ENCODE measurements around the gene ZNF609.

The ZNF609 gene

DNA sequence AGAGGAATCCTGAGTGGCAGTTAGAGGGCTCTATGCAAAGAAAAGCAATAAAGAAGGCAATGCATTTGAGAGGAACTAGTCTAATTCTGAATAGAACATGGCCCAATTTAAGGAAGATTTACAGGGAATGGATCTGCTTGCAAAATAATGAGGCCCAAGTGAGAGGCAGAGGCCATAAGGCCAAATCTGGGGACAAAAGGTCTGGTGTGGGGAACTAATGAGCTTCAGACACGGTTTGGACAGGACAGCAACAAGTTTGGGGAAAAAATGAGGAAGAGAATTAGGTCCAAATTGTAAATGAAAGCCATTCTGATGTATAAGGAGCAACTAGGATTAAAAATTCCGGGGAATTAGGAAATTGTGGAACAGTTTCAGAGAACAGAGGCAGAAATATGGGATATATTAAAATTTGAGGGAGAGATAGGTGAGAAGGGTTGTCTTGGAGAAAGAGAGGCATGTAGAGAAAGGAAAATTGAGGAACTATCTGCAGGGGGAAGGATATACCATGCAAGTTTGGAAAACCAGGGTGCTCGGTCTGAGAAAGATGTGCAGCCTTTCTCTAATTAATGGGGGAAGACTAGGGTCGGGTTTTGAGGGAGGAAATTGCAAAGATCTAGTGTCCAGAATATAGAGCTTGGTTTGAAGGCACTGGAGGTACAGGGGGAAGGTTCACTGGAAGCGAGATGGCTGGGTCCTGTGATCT, 241.3 kb downstream of the ZNF609 start:
- DNase-seq: no peak

DNA sequence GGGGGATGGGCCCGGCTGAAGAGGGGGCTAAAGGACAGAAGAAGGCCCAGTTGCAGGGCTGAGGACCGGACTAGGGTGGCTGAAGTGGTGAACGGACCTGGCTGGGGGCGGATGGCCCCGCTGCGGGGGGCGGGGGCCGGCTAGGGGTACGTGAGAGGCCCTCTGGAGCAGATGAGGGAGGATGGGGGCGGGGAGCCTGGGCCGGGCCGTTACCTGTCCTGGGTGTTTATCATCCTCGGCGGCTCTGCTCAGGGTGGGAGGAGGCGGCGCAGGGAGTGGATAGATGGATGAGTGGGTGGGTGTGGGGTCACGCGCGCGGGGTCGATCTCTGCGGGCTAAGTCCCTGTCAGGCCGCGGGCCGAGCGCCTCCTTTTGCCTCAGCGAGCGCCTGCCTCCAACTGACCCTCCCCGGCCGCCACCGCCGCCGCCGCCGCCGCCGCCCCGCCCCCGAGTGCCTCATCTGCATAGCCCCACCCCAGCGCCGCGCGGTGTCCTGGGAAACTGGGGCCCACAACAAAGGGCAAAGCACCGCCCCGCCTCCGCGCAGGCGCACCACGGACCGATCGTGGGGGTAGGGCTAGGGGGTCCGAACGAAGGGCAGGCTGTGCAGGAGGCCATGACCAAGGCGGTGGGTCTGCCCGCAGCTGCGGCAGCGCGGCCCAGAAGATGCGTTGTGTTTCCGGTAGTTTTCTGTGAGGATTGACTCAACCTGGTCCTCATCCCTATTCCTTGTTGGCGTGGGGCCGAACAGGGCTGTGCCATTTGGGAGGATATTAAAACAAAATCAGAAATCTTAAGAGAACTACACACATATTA, 242.6 kb downstream of the ZNF609 start:
- DNase-seq: peak; percentile 96

DNA sequence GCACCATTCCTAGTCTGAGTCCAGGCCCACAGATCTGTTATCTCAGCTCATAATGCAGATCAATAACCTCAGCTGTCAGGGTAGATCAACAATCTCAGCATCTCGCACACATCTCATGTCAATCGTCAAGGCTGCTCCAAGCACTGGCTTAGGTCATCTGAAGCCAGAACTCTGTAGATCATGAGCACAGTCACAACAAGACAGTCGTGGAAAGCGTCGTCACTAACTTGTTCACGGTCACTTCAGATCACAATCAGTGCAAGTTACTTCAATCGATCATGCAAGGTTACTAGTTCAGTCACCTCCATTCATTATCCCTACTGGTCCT, 243.2 kb downstream of the ZNF609 start:
- no peak for DNase-seq

DNA sequence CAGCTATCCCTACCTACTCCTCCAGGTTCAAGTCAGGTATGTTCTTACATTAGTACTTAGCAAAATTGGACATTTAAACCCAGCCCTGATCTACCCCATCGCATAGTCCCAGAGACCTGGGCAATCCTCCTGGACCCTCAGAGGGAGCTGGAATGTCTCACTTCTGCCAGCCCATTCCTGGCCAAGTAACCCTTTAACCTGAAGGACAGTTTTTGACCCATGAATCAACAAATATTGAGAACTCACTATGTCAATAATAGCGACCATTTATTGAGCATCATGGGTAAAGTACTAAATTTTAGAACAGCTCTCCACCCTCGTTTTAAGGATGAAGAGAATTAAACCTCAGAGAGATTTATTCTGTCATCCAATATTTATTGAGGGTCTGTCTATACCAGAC, 244.6 kb downstream of the ZNF609 start:
- DNase-seq: no peak

DNA sequence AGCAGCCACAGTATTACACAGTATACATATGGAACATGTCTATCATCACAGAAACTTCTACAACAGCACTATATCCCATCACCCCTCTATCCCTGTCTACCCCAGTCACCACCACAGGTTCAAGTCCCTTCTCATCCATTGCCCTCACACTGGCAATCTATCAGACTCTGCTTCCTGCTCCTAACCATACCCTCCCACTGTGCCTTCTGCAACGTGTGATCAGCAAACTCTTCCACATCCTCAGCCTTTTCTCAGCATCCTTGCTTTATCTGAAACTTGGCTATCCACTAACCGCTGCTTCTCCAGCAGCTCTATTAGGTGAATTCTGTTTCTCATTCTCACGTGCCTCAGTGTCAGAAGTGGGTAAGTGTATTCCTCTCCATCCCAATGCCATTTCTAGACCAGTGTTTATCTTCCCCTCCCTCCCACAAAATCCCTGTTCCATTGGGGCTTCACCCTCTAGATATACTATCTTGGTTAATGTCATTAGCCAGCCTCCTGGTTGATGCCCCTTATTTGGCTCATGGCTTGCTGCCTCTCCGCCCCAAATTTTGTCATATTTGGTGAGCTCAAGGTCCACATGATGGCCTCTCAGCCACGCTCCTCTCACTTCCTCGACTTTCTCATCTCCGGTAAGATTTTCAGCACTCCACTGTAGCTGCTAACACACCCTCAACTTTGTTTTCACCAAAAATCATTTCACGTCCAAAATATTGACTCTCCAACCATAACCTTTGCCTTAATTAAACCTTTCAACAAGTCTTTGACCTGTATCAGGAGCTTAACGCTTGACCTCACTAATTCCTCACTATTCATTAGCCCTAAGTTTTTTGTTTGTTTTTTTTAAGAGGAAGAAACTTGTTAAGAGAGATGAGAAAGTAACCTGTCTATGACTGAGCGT, 245.9 kb downstream of the ZNF609 start:
- no peak for DNase-seq

DNA sequence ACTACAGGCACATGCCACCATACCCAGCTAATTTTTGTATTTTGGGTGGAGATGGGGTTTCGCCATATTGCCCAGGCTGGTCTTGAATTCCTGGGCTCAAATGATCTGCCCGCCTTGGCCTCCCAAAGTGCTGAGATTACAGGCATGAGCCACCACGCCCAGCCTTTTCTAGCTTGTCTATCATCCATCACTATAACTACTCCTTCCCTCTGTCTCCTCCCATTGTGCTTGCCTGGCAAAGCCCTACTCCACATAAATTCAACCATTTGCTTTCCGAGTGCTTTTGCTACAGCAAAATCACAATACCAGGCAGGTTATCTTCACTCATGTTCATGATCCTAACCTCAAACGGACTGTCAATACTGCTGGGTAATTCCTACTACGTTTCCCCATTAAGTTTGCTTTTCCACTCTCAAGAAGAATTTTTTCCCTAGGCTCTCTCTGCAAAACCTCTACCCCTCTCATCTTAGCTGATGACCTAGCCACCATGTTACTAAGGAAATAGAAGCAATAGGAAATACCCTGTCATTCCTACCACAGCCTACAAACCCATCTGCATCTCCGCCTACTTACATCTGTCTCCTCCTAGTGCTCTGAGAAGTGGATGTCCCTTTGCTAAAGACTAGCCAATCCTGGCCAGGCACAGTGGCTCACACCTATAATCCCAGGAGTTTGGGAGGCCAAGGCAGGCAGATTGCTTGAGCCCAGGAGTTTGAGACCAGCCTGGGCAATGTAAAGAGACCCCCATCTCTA, 250.5 kb downstream of the ZNF609 start:
- DNase-seq: no peak

DNA sequence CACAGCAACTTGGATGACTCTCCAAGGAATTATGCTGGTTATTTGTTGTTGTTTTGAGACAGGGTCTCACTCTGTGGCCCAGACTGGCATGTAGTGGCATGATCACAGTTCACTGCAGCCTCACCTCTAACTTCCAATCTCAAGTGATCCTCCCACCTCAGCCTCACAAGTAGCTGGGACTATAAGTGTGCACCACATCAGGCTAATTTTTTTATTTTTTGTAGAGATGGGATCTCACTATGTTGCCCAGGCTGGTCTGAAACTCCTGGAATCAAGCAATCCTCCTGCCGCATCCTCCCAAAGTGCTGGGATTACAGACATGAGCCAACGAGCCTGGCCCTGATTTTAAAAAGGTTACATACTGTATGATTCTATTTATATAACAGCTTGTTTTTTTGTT, 252.0 kb downstream of the ZNF609 start:
- no peak for DNase-seq

DNA sequence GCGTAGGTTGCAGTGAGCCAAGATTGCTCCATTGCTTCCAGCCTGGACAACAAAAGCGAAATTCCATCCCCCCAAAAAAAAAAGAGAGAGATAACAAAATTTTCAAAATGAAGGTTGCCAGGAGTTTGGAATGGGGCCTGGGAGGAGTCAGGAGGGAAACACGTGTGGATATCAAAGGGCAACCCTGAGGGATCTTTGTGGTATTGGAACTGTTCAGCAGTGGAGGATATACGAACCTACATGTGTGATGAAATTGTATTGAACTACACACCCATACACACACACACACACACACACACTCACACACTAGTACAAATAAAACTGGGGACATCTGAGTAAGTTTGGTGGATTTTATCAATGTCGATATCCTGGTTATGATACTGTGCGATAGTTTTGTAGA, 253.2 kb downstream of the ZNF609 start:
- DNase-seq: no peak

DNA sequence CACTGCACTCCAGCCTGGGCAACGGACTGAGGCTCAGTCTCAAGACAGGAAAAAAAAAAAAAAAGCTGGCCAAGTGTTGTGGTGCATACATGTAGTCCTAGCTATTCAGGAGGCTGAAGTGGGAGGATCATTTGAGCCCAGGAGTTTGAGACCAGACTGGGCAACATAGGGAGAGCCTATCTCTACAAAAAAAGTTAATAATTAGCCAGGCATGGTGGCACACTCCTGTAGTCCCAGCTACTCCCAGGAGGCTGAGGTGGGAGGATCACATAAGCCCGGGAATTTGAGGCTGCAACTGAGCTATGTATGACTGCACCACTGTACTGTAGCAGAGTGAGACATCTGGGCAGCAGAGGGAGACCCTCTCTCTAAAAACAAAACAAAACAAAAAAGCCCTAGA, 256.1 kb downstream of the ZNF609 start:
- no peak for DNase-seq

DNA sequence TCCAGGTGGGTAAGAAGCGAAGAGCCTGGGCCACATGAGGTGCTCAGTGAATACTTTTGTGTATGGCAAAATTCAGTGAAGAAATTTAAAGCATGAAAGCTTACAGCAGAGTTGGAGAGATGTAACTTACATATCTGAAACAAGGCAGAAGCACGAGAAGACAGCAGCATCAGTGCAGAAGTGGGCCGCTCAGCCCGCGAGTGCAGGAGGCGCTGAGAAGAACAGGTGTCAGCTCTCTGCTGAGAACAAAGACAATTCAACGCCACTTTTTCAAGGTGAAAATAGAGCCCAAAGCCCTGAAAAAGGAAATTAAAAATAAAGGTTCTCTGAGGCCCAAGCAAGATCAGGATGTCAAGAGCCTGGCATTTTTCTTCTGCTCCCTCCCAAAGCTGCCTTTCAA, 256.8 kb downstream of the ZNF609 start:
- no peak for DNase-seq

DNA sequence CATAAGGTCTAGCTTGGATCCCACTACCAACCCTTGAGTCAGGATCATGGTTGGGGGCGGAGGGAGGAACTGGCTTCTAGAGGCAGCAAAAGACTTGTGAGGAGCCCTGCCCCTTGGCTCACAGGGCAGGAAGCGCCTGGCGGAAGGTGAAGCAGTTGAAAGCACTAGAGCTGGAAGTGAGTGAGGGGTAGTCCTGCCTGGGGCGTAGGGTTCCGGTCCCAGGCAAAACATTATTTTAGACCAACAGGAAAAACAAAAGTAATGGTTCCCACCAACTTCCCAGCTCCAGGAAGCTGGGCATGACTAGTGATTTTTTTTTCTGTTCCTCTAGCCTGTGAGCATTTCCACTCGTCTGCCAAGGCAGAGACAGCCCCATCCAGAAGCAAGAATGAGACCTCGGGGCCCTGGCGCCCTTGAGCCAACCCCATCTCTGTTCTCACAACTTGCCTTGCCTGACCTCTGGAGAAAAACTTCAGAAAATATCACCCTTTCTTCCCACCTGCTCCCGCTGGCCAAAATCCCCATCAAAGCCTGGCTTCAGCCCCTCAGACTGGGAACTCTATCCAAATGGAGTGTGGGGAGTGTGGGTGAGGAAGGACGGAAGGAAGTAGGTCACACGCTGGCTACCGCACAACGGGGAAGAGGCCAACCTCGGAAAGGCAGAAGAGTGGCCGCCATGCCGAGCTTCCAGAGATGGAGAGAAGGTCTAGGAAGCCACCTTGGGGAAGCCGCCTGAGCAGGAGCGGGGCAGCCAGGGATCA, 257.5 kb downstream of the ZNF609 start:
- no peak for DNase-seq

DNA sequence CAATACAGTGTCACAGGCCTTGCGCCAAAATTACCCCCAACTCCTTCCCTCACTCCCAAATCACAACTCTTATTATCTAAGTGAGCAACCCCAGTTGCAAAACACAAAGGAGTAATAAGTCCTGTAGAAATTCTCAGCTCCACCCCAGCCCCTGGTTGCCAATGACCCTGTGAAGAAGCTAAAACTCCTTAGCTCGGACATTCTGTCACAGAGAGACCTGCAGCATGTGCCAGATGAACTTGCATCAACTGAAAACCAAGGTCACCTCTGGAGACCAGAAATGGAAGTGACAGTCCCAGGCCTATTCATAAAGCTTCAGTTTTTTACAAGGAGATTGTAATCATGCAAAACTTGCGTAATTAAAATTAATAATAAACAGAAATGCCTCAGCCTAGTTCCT, 259.8 kb downstream of the ZNF609 start:
- no peak for DNase-seq

DNA sequence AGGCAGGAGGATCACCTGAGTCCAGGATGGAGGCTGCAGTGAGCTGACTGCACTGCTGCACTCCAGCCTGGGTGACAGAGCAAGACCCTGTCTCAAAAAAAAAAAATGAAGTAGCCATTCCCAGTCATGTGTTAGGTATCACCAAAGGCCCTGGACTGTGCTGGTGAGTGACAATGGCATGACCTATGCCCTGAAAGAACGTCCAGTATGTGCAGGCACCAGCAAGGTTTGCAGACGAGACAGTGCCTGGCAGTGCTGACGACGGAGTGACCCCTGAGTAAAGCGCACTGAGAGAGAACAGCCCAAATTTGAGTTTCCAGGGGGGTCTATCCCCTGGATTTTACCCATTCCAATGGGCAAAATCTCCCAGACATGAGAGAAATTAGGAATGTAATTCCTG, 269.8 kb downstream of the ZNF609 start:
- DNase-seq: no peak

DNA sequence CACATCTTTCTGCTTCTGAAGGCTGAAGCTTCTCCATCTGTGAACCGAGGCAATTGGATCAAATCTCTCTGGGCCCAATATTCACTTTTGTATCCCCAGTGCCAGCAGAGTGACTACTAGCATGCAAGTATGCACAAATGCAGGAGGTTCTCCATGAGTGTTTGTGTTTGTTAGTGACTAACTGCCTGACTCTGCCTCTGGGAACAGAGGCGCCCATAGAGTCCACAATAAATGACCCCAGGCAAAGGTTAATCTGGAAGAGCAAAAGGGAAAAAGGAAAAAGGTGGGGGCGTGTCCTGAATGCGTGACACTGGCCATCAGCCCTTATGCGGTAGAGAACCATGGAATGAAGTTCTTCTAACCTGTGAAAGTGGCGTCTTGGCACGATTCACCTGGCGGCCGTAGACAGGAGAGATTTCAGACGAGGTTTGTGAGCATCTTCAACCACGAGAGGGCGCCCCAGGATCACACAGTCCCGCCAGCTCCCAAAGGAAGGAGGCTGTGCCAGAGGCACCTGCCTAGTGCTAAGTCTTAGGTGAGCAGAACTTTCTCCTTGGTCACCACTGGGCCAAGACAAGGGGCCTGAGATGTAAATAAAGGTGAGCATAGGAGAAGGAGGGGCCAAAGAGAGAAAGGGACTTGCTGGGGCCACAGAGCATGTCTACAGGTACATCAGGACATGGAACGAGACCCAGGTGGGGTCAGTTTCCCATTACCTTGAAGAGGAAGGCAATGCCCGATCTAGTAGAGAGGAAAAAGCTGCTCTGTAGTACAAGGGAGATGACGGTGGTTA, 270.8 kb downstream of the ZNF609 start:
- peak; percentile 90 for DNase-seq

DNA sequence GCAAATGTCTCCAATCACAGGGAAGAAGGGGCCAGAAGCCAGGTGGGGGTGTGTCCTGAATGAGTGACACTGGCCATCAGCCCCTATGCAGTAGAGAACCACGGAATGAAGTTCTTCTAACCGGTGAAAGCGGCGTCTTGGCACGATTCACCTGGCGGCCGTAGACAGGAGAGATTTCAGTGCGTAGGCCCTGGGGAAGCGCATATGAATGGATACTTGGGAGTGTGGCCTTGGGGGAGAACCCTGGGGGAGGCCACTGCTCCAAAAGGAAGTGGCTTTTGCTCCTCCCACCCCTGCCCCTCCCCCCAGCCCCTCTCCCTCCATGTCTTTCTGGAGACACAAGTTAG, 271.4 kb downstream of the ZNF609 start:
- DNase-seq: no peak

DNA sequence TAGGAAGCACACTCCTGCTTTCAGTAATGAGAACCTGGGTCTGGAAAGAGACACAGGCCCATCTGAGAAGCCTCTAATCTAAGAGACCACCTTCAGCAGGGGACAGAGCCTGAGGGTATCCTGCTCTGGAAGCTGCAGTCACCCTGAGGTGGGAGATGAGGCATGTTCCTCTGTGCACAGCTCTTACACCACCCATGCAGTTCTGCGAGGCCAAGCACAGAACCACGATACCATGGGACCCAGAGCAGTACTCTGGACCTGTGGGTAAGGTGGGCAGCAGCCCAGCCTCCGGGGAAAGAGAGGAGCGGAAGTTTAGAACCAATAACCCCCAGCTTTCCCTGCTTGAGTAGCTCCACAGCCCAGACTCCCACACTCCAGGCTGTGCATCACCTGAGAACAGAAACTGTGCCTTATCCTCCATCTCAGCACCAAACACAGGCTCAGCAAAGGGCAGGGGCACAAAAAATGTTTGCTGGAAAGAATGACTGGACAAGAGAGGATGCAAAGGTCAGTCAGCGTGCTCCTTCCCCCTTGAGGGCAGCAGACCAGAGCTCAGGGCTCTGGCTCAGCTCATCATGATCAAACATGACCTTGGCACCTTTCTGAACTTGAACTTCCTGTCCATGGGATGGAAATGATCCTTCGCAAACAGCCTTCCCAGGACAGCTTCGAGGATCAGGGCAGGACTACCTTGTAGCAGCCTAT, 271.9 kb downstream of the ZNF609 start:
- no peak for DNase-seq

Data from retina (tissue), 1 donor.